Activated CD4-positive, alpha-beta memory T cell treated with anti-CD3 and anti-CD28 coated beads, Interleukin-2, amount 10 ng/mL, durations not matched to agents 7 days and 5 days (primary cell): ENCODE measurements around the gene ZNF469. TPM values are rescaled to one million over a fixed set of nuclear protein-coding genes. Genes with fewer than 3 reads are reported as not detected.

Source experiments
- CTCF ChIA-PET: fragments of 350-600 bp; sonication (Branson Sonifier 250); formaldehyde crosslinking; loops from one replicate; lab custom pipeline; 2021; ENCODE audit warnings: antibody characterized with exemption, inconsistent platforms; lab: Charles Lee
- POLR2A ChIA-PET: fragments of 350-600 bp; sonication (Branson Sonifier 250); formaldehyde crosslinking; loops from one replicate; lab custom pipeline; 2021; ENCODE audit warnings: antibody characterized with exemption; lab: Charles Lee
- DNase-seq: peaks from one replicate; pipeline ENCODE4 v3.0.0-alpha.2; 2020
- H3K27ac Mint-ChIP-seq: one replicate; pipeline ENCODE4 v1.8.0; 2021; ENCODE audit warnings: mild to moderate bottlenecking, mixed read lengths
- H3K27me3 Mint-ChIP-seq: one replicate; pipeline ENCODE4 v1.8.0; 2021; ENCODE audit warnings: mixed read lengths
- H3K36me3 Mint-ChIP-seq: one replicate; pipeline ENCODE4 v1.8.0; 2021; ENCODE audit warnings: low read depth, mixed read lengths
- H3K4me1 Mint-ChIP-seq: one replicate; pipeline ENCODE4 v1.8.0; 2021; ENCODE audit warnings: mixed read lengths
- H3K4me3 Mint-ChIP-seq: one replicate; pipeline ENCODE4 v1.8.0; 2021; ENCODE audit warnings: mild to moderate bottlenecking, mixed read lengths
- H3K9me3 Mint-ChIP-seq: one replicate; pipeline ENCODE4 v1.8.0; 2021; ENCODE audit warnings: mixed read lengths
- total RNA-seq, 2 experiments: library from RNA; stranded (reverse); gene quantifications; one replicate each; pipeline ENCODE4 v1.2.3, GENCODE V29; 2021

Gene ZNF469
- total RNA-seq, 2 experiments from 2014 or later: 0.23 to 0.28 TPM

- Mint-ChIP-seq H3K4me3 (no peak overlapping the region), H3K4me1 (peaks cover 8% of the 10 kb centered on the region), H3K27ac (no peak overlapping the region), H3K27me3 (no peaks in the 10 kb centered on the region), H3K36me3 (no peaks in the 10 kb centered on the region), H3K9me3 (peaks cover 8% of the 10 kb centered on the region)
- POLR2A ChIA-PET: no interaction called here
- DNase-seq: no peak
- CTCF ChIA-PET: no interaction called here
These were observed 31.2 kb upstream of the ZNF469 start for GRCh38 chr16:88351491-88352101.

GRCh38 chr16:88352261-88353200, 30.2 kb upstream of the ZNF469 start:
- CTCF ChIA-PET: no interaction called here
- DNase-seq: no peak
- POLR2A ChIA-PET: no interaction called here
- no peak overlapping the region for H3K27ac Mint-ChIP-seq
- H3K36me3 Mint-ChIP-seq: no peaks in the 10 kb centered on the region
- no peaks in the 10 kb centered on the region for H3K27me3 Mint-ChIP-seq
- H3K4me1 Mint-ChIP-seq: peaks cover 8% of the 10 kb centered on the region
- no peak overlapping the region for H3K4me3 Mint-ChIP-seq
- peaks cover 8% of the 10 kb centered on the region for H3K9me3 Mint-ChIP-seq

- Mint-ChIP-seq H3K36me3 (no peaks in the 10 kb centered on the region), H3K27me3 (no peaks in the 10 kb centered on the region), H3K4me1 (peaks cover 5% of the 10 kb centered on the region), H3K27ac (no peak overlapping the region), H3K4me3 (no peak overlapping the region), H3K9me3 (peaks cover 8% of the 10 kb centered on the region)
- DNase-seq: no peak
- CTCF ChIA-PET: no interaction called here
- POLR2A ChIA-PET: no interaction called here
These were observed 29.5 kb upstream of the ZNF469 start for GRCh38 chr16:88353232-88353631.

GRCh38 chr16:88353691-88354090, 29.1 kb upstream of the ZNF469 start:
- CTCF ChIA-PET: no interaction called here
- Mint-ChIP-seq H3K27ac (no peak overlapping the region), H3K9me3 (peaks cover 8% of the 10 kb centered on the region), H3K4me3 (no peak overlapping the region), H3K36me3 (no peaks in the 10 kb centered on the region), H3K27me3 (no peaks in the 10 kb centered on the region), H3K4me1 (peaks cover 5% of the 10 kb centered on the region)
- no peak for DNase-seq
- POLR2A ChIA-PET: no interaction called here

- no peak for DNase-seq
- H3K9me3 Mint-ChIP-seq: peaks cover 5% of the 10 kb centered on the region
- peaks cover 2% of the 10 kb centered on the region for H3K4me1 Mint-ChIP-seq
- no peaks in the 10 kb centered on the region for H3K36me3 Mint-ChIP-seq
- H3K27ac Mint-ChIP-seq: no peak overlapping the region
- POLR2A ChIA-PET: no interaction called here
- no peak overlapping the region for H3K4me3 Mint-ChIP-seq
- CTCF ChIA-PET: no interaction called here
- no peaks in the 10 kb centered on the region for H3K27me3 Mint-ChIP-seq
These were observed 28.3 kb upstream of the ZNF469 start for GRCh38 chr16:88354229-88355092.

- H3K4me1 Mint-ChIP-seq: no peaks in the 10 kb centered on the region
- no peaks in the 10 kb centered on the region for H3K36me3 Mint-ChIP-seq
- no peak for DNase-seq
- no peaks in the 10 kb centered on the region for H3K9me3 Mint-ChIP-seq
- no peak overlapping the region for H3K27ac Mint-ChIP-seq
- ChIA-PET CTCF (no interaction called here), POLR2A (no interaction called here)
- no peak overlapping the region for H3K4me3 Mint-ChIP-seq
- H3K27me3 Mint-ChIP-seq: no peaks in the 10 kb centered on the region
These were observed 27.7 kb upstream of the ZNF469 start for GRCh38 chr16:88355093-88355388.

GRCh38 chr16:88355389-88356123, 27.2 kb upstream of the ZNF469 start:
- no peaks in the 10 kb centered on the region for H3K36me3 Mint-ChIP-seq
- no peaks in the 10 kb centered on the region for H3K27me3 Mint-ChIP-seq
- POLR2A ChIA-PET: no interaction called here
- H3K4me3 Mint-ChIP-seq: no peak overlapping the region
- no peaks in the 10 kb centered on the region for H3K4me1 Mint-ChIP-seq
- no peaks in the 10 kb centered on the region for H3K9me3 Mint-ChIP-seq
- H3K27ac Mint-ChIP-seq: no peak overlapping the region
- CTCF ChIA-PET: no interaction called here
- DNase-seq: no peak

- H3K4me1 Mint-ChIP-seq: no peaks in the 10 kb centered on the region
- CTCF ChIA-PET: no interaction called here
These were observed 26.5 kb upstream of the ZNF469 start for GRCh38 chr16:88356124-88356726.

GRCh38 chr16:88356727-88357199, 26.0 kb upstream of the ZNF469 start:
- Mint-ChIP-seq H3K9me3 (no peaks in the 10 kb centered on the region), H3K4me1 (no peaks in the 10 kb centered on the region), H3K27me3 (peaks cover 4% of the 10 kb centered on the region), H3K4me3 (no peak overlapping the region), H3K36me3 (no peaks in the 10 kb centered on the region), H3K27ac (no peak overlapping the region)
- DNase-seq: no peak
- POLR2A ChIA-PET: no interaction called here
- CTCF ChIA-PET: no interaction called here

More at GRCh38 chr16:88356124-88356726, 26.5 kb upstream of the ZNF469 start:
- Mint-ChIP-seq H3K27me3 (no peaks in the 10 kb centered on the region), H3K27ac (no peak overlapping the region), H3K36me3 (no peaks in the 10 kb centered on the region), H3K9me3 (no peaks in the 10 kb centered on the region), H3K4me3 (no peak overlapping the region)
- POLR2A ChIA-PET: no interaction called here
- DNase-seq: no peak

- no peak overlapping the region for H3K4me3 Mint-ChIP-seq
- DNase-seq: no peak
- ChIA-PET POLR2A (no interaction called here), CTCF (no interaction called here)
- no peaks in the 10 kb centered on the region for H3K4me1 Mint-ChIP-seq
- no peaks in the 10 kb centered on the region for H3K36me3 Mint-ChIP-seq
- no peak overlapping the region for H3K27ac Mint-ChIP-seq
- peaks cover 6% of the 10 kb centered on the region for H3K27me3 Mint-ChIP-seq
- H3K9me3 Mint-ChIP-seq: no peaks in the 10 kb centered on the region
These were observed 25.3 kb upstream of the ZNF469 start for GRCh38 chr16:88357317-88358022.

- DNase-seq: no peak
- Mint-ChIP-seq H3K27ac (no peak overlapping the region), H3K4me1 (no peaks in the 10 kb centered on the region), H3K4me3 (no peak overlapping the region), H3K27me3 (peaks cover 6% of the 10 kb centered on the region), H3K36me3 (no peaks in the 10 kb centered on the region), H3K9me3 (no peaks in the 10 kb centered on the region)
- ChIA-PET POLR2A (no interaction called here), CTCF (no interaction called here)
These were observed 24.7 kb upstream of the ZNF469 start for GRCh38 chr16:88358023-88358420.

GRCh38 chr16:88359008-88359407, 23.8 kb upstream of the ZNF469 start:
- H3K36me3 Mint-ChIP-seq: no peaks in the 10 kb centered on the region
- ChIA-PET CTCF (no interaction called here), POLR2A (no interaction called here)
- no peak for DNase-seq
- H3K27ac Mint-ChIP-seq: no peak overlapping the region
- H3K4me1 Mint-ChIP-seq: no peaks in the 10 kb centered on the region
- no peaks in the 10 kb centered on the region for H3K9me3 Mint-ChIP-seq
- peaks cover 13% of the 10 kb centered on the region for H3K27me3 Mint-ChIP-seq
- H3K4me3 Mint-ChIP-seq: no peak overlapping the region
